GM19035 (cell line): ENCODE measurements around the gene PSD4.

Experiments
- ATAC-seq: cut with Tn5 transposase; IDR thresholded peaks from one replicate; pipeline ENCODE4 v1.9.1; 2021; ENCODE audit not compliant: unreplicated experiment

Gene PSD4

GRCh38 chr2:113141451-113141850, 32.3 kb upstream of the PSD4 start:
- ATAC-seq: no peak

- ATAC-seq: no peak
Measured at GRCh38 chr2:113142290-113142689, 31.5 kb upstream of the PSD4 start.

- ATAC-seq: no peak
Measured at GRCh38 chr2:113144259-113144658, 29.5 kb upstream of the PSD4 start.

GRCh38 chr2:113148606-113149552, 24.9 kb upstream of the PSD4 start:
- no peak for ATAC-seq

GRCh38 chr2:113149553-113150257, 24.1 kb upstream of the PSD4 start:
- ATAC-seq: no peak

GRCh38 chr2:113150258-113150601, 23.5 kb upstream of the PSD4 start:
- ATAC-seq: no peak

- no peak for ATAC-seq
Measured at GRCh38 chr2:113155331-113155730, 18.4 kb upstream of the PSD4 start.

GRCh38 chr2:113156278-113157117, 17.3 kb upstream of the PSD4 start:
- ATAC-seq: no peak

- ATAC-seq: no peak
Measured at GRCh38 chr2:113157118-113157896, 16.5 kb upstream of the PSD4 start.

GRCh38 chr2:113157897-113158753, 15.6 kb upstream of the PSD4 start:
- no peak for ATAC-seq

- no peak for ATAC-seq
Measured at GRCh38 chr2:113158884-113159553, 14.8 kb upstream of the PSD4 start.

- no peak for ATAC-seq
Measured at GRCh38 chr2:113160248-113160647, 13.5 kb upstream of the PSD4 start.

- no peak for ATAC-seq
Measured at GRCh38 chr2:113160962-113161361, 12.8 kb upstream of the PSD4 start.

- ATAC-seq: no peak
Measured at GRCh38 chr2:113162173-113162572, 11.6 kb upstream of the PSD4 start.

- no peak for ATAC-seq
Measured at GRCh38 chr2:113162869-113163268, 10.9 kb upstream of the PSD4 start.

GRCh38 chr2:113164215-113164929, 9.4 kb upstream of the PSD4 start:
- no peak for ATAC-seq

GRCh38 chr2:113164930-113165585, 8.7 kb upstream of the PSD4 start:
- ATAC-seq: no peak

GRCh38 chr2:113166187-113166645, 7.6 kb upstream of the PSD4 start:
- ATAC-seq: no peak
